ENCODE measurements around the gene LRMDA.
A peak's percentile ranks its signal among the peaks of the same experiment; 100 is the strongest.

The LRMDA gene

DNA sequence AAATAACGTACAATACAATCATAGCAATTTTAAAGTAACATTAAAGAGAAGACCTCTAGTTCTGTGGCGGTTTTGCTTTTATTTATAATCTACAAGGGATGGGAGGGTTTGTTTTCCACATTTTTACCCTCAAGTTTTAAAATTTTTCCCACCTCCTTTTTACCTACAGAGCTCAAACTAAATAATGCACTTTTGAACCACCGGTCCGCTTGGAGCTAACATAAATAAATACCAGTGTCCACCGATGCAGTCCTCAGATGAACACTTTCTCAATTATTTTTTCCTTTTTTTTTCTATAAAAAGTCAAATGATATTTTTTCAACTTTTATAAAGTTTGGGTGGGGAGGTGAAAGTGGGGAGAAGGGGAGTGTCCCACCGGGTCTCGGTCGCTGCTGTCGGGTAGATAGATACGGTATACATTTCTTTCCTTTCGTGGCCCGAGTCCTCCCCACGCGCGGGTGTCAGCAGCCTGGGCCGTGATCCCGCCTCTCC, 33.2 kb upstream of the LRMDA start:
- TF ChIP-seq, protein P1, sequence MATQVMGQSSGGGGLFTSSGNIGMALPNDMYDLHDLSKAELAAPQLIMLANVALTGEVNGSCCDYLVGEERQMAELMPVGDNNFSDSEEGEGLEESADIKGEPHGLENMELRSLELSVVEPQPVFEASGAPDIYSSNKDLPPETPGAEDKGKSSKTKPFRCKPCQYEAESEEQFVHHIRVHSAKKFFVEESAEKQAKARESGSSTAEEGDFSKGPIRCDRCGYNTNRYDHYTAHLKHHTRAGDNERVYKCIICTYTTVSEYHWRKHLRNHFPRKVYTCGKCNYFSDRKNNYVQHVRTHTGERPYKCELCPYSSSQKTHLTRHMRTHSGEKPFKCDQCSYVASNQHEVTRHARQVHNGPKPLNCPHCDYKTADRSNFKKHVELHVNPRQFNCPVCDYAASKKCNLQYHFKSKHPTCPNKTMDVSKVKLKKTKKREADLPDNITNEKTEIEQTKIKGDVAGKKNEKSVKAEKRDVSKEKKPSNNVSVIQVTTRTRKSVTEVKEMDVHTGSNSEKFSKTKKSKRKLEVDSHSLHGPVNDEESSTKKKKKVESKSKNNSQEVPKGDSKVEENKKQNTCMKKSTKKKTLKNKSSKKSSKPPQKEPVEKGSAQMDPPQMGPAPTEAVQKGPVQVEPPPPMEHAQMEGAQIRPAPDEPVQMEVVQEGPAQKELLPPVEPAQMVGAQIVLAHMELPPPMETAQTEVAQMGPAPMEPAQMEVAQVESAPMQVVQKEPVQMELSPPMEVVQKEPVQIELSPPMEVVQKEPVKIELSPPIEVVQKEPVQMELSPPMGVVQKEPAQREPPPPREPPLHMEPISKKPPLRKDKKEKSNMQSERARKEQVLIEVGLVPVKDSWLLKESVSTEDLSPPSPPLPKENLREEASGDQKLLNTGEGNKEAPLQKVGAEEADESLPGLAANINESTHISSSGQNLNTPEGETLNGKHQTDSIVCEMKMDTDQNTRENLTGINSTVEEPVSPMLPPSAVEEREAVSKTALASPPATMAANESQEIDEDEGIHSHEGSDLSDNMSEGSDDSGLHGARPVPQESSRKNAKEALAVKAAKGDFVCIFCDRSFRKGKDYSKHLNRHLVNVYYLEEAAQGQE (IDR thresholded peaks at IDR 0.05; ENCODE audit: low read depth) = no peak
- TF ChIP-seq, protein P2, sequence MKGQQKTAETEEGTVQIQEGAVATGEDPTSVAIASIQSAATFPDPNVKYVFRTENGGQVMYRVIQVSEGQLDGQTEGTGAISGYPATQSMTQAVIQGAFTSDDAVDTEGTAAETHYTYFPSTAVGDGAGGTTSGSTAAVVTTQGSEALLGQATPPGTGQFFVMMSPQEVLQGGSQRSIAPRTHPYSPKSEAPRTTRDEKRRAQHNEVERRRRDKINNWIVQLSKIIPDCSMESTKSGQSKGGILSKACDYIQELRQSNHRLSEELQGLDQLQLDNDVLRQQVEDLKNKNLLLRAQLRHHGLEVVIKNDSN (IDR thresholded peaks at IDR 0.05) = no peak
- TF ChIP-seq CEBPB (IDR thresholded peaks at IDR 0.05) (no peak), NFIC (IDR thresholded peaks at IDR 0.05) (no peak), CREB1 (IDR thresholded peaks at IDR 0.05; ENCODE audit: low read depth) (no peak), RAD21 (IDR thresholded peaks at IDR 0.05; ENCODE audit: low read depth) (no peak), TEAD4 (IDR thresholded peaks at IDR 0.05) (no peak), EGR1 (IDR thresholded peaks at IDR 0.05) (no peak), TAF1 (IDR thresholded peaks at IDR 0.05; ENCODE audit: low read depth) (no peak), FOXM1 (IDR thresholded peaks at IDR 0.05; ENCODE audit: borderline replicate concordance, low read depth) (no peak), ZBTB7A (IDR thresholded peaks at IDR 0.05; ENCODE audit: low read depth) (no peak), TCF12 (IDR thresholded peaks at IDR 0.05; ENCODE audit: low read depth) (no peak), EP300 (IDR thresholded peaks at IDR 0.05; ENCODE audit: borderline replicate concordance) (no peak), YY1 (IDR thresholded peaks at IDR 0.05; ENCODE audit: low read depth) (no peak)
- TF ChIP-seq, protein P3, sequence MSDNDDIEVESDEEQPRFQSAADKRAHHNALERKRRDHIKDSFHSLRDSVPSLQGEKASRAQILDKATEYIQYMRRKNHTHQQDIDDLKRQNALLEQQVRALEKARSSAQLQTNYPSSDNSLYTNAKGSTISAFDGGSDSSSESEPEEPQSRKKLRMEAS (IDR thresholded peaks at IDR 0.05) = no peak

DNA sequence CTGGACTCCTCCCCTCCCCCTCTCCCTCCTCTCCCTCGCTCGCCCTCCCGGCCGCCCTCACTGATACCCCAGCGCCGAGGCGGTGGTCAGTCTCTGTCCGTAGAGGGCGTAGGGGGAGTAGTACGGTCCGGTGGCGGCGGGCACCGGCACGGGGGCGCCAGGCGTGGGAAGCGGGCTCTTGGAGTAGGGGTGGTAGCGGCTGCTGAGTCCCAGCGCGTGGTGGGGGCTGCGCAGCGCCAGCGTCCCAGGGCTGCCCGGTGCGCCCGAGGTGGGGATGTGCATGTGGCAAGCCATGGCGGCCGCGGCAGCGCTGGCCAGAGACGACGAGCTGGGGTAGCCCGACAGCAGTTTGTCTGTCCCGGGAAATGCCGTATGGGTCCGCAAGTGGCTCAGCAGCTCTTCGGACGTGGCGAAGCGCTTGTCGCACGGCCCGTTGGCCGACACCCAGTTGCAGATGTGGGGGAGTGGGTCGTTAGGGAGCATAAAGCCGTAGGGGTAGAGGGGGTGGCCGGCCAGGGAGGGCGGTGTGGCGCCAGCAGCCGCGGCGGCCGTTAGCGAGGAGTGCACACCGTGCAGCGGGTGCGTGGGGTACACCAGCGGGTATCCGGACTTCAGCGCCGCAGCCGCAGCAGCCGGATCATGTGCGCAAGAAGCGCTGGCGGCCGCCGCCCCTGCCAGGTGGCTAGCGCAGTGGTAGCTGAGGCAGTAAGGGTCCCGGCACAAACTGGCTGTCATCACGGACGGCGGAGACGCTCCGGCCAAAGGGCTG, 32.5 kb upstream of the LRMDA start:
- TF ChIP-seq TCF12 (IDR thresholded peaks at IDR 0.05; ENCODE audit: low read depth) = no peak

DNA sequence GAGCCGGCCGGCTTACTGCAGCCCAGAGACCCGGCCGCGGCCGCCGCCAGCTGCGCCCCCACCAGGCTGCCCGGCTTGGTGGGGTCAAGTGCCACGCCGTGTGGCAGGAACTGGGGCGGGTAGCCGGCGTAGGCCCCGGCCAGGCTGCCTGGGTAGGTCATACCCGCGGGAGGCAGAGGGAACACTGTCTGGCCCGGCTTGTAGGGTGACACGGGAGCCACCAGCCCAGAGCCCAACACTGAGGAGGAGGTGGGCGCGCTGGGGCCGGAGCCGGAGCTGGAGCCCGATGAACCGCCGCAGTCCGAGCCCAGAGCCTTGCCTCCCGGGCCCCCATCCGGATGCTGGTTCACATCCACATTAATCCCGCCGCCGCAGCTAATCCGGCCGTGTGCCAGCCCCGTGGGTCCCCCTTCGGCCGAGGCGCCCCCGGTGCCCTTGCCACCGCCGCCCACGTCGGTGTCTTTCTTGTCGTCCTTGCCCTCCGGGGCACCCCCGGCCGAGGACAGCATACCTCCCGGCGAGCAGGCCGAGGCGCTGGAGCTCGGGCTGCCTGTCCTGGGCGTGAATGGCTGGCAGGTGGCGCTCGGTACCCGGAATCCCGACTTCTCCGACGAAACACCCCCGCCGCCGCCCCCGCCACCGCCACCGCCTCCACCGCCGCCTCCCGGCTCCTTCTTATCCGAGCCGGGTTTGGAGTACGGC, 31.8 kb upstream of the LRMDA start:
- TF ChIP-seq RAD21 (IDR thresholded peaks at IDR 0.05; ENCODE audit: low read depth) (peak; percentile 64), TCF12 (IDR thresholded peaks at IDR 0.05; ENCODE audit: low read depth) (no peak)
- TF ChIP-seq, protein P3 (IDR thresholded peaks at IDR 0.05) = 0 out of 2 replicates have a peak, but pooled peaks have one; percentile 5

DNA sequence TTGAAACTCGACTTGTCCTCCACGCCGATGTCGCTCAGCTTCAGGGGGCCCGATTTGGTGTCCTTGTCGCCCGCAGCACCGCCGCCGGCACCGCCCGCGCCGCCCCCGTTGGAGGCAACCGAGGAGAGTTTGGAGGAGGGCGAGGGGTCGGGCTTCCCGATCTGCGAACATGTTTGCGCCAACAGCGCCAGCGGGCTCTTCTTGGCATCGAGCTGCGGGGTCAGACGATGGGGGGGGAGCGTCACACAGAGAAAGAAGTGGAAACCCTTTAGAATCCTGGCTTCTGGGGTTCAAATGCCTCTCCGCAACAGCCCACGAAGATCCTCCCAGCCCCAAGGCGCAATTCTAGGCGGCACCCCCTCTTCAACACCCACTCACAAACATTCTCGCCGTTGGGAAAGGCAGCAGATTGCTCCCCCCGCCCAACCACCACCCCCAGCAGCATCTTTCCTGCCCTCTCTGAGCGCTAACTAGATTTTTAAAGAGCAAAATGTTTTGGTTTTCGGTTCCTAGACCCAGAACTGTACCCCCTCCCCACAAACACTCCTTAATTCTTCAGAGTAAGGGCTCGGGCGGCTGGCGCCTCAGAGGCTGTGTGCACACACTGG, 31.2 kb upstream of the LRMDA start:
- TF ChIP-seq CREB1 (IDR thresholded peaks at IDR 0.05; ENCODE audit: low read depth) = no peak
- no peak; the same call in none of the 2 replicates for TF ChIP-seq ZBTB7A (IDR thresholded peaks at IDR 0.05; ENCODE audit: low read depth)
- TF ChIP-seq CEBPB (IDR thresholded peaks at IDR 0.05) = no peak
- no peak for TF ChIP-seq RAD21 (IDR thresholded peaks at IDR 0.05; ENCODE audit: low read depth)
- TF ChIP-seq, protein P2 (IDR thresholded peaks at IDR 0.05) = no peak
- TF ChIP-seq NFIC (IDR thresholded peaks at IDR 0.05) = no peak

DNA sequence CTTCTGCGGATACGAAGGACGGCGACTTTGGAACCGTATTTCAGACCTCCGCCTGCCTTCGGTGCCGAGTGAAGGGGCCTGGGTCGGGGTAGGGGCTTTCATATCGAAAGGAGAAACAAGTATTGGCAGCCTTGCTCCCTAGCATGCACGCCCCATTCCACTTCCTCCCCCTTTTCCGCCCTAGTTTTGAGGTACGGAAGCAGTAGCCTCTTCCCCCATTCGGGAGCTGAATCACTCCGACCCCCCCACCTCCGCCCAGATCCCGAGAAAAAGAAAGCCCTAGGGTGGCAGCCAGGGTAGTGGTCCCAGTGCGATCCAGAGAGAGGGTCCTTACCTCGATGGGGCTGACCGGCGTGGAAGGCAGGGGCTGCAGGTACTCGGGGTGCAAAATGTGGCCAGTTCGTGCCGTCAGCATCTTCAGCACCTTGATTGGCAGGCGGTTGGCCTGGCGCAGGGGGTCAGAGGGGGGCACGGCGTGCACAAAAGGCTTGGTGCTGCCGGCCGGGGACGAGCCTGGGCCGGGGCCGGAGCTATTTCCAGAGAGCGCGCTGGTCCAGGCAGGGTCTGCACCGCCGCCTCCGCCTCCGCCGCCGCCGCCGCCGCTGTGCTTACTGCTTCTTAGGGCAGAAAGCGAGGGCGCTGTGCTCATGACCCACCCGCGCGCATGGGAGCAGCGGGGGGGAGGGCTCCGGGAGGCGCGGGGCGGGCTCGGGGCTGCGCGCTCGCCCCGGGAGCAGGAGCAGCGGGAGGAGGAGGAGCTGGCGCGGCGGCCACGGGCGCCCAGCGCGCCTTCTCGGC, 30.5 kb upstream of the LRMDA start:
- TF ChIP-seq RAD21 (IDR thresholded peaks at IDR 0.05; ENCODE audit: low read depth) = no peak
- no peak for TF ChIP-seq TCF12 (IDR thresholded peaks at IDR 0.05; ENCODE audit: low read depth)
- TF ChIP-seq ZBTB7A (IDR thresholded peaks at IDR 0.05; ENCODE audit: low read depth) = peak; percentile 59
- peak; percentile 28; the same call in 1 of the 2 replicates for TF ChIP-seq EGR1 (IDR thresholded peaks at IDR 0.05)

DNA sequence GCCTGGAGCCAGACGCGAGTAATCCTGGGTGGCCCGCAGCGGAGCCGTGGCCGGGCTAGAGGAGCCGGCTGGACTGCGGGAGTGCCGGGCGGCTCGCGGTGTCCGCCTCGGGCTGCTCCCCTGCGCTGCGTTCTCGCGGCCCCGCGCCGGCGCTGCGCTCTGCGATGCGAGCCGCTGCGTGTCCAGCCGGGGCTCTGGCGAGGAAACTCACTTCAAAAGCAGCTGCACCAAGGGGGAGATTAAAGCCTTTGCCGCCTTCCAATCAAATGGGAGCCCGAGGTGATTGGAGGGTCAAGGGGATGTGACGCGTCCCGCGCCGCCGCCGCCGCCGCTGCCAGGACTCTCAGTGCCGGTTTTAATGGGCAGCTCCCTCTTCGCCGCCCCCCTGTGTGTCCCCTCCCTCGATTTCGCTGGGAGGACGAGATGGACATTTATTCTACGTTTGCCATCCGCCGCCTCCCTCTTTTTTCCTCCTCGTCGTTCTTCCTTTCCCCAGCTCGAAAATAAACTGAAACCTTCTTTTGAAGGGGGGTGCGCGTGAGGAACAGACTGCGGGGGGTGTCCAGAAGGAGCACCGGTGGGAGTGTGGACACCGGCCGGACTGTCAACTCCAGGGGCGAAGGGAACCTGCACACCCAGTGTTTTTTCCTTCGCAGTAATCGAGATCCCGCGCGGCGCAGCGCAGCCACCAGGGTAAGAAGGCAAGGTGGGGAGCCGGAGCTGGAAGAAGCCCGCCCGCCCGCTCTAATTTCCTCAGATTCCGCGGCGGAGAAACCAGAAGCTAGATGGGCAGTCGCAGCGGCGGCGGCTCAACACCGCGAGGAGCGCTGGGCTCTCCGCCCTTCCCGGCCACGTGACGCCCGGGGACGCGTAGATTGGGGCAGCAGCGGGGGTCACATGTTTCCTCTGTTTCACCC, 29.6 kb upstream of the LRMDA start, which contains the start of gene ZNF503:
Gene ZNF503, minus strand, starts transcription at position 196 of the 917 bp plus-strand sequence. CDS start 345 bp downstream, outside the sequence.
- TF ChIP-seq CREB1 (IDR thresholded peaks at IDR 0.05; ENCODE audit: low read depth) = peak; percentile 71
- TF ChIP-seq EP300 (IDR thresholded peaks at IDR 0.05; ENCODE audit: borderline replicate concordance) = peak; percentile 47; the same call in 1 of the 2 replicates
- peak; percentile 27 for TF ChIP-seq TCF12 (IDR thresholded peaks at IDR 0.05; ENCODE audit: low read depth)
- TF ChIP-seq, protein P3 (IDR thresholded peaks at IDR 0.05) = peak; percentile 82
- no peak for TF ChIP-seq CEBPB (IDR thresholded peaks at IDR 0.05)
- peak; percentile 33 for TF ChIP-seq TEAD4 (IDR thresholded peaks at IDR 0.05)
- peak; percentile 69 for TF ChIP-seq TAF1 (IDR thresholded peaks at IDR 0.05; ENCODE audit: low read depth)
- TF ChIP-seq NFIC (IDR thresholded peaks at IDR 0.05) = no peak
- TF ChIP-seq, protein P2 (IDR thresholded peaks at IDR 0.05) = peak; percentile 99
- no peak for TF ChIP-seq EGR1 (IDR thresholded peaks at IDR 0.05)
- TF ChIP-seq FOXM1 (IDR thresholded peaks at IDR 0.05; ENCODE audit: borderline replicate concordance, low read depth) = no peak
- TF ChIP-seq, protein P1 (IDR thresholded peaks at IDR 0.05; ENCODE audit: low read depth) = no peak
- TF ChIP-seq RAD21 (IDR thresholded peaks at IDR 0.05; ENCODE audit: low read depth) = peak; percentile 1; the same call in 1 of the 2 replicates
- peak; percentile 53; the same call in 1 of the 2 replicates for TF ChIP-seq ZBTB7A (IDR thresholded peaks at IDR 0.05; ENCODE audit: low read depth)
- peak; percentile 46; the same call in 1 of the 2 replicates for TF ChIP-seq YY1 (IDR thresholded peaks at IDR 0.05; ENCODE audit: low read depth)

All from Ishikawa (cell line).